ENCODE measurements around the gene PDE6B. TPM values are rescaled to one million over a fixed set of nuclear protein-coding genes. Genes with fewer than 3 reads are reported as not detected.

PDE6B gene
- total and polyA plus RNA-seq, 2 of the 13 experiments (the other 11 are each of a cell fraction or from before 2014, with no cell fraction given) = 0.38 to 0.40 TPM

DNA sequence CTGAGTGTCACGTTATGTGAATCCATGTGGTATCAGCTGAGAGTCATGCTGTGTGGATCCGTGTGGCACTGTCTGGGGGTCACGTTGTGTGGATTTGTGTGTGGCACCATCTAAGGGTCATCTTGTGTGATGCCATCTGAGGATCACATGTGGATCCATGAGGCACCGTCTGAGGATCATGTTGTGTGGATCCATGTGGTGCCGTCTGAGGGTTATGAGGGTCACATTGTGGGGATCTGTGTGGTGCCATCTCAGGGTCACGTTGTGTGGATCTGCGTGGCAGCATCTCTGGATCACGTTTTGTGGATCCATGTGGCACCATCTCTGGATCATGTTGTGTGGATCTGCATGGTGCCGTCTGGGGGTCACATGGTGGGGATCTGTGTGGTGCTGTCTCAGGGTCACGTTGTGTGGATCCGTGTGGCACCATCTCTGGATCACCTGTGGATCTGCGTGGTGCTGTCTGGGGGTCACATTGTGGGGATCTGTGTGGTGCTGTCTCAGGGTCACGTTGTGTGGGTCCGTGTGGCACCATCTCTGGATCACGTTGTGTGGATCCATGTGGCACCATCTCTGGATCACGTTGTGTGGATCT, 6.9 kb downstream of the PDE6B start (continued):
- no peak for TF ChIP-seq JDP2 (CRISPR knock-in tag; IDR thresholded peaks at IDR 0.05; ENCODE audit: borderline replicate concordance)
- TF ChIP-seq ZSCAN30 (CRISPR knock-in tag; IDR thresholded peaks at IDR 0.05) = no peak
- no peak for TF ChIP-seq AGO2 (optimal IDR thresholded peaks at IDR 0.05; ENCODE audit: low read depth, low read length)

DNA sequence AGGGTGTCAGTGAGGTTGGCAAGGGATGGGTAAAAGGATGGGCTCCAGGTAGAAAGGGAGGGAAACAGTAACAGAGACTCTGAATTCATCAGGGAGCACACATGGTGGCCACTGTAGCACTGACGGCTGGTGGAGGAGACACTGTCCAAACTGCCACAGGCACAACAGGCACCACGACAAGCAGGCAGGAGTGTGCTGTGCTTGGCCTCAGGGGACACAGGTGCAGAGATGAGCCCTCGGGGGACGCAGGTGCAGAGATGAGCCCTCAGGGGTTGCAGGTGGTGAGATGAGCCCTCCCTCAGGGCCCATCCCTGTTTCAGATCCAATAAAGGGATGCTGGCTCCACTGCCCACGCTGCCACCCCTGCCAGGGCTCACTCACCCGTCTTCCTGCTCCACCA, 7.6 kb downstream of the PDE6B start:
- ChIA-PET CTCF (ENCODE audit: low intra/inter-chr PET ratio, low total read pairs) (no interaction called here), POLR2A (no interaction called here)
- in situ Hi-C loops (cut with HindIII; ENCODE audit: extremely low pct_ligation_motif_present, low pct_unique_long_range_greater_than_20kb) = no loop called here
- no peak for DNase-seq (ENCODE audit: low spot score)
- peaks cover 15 to 66% of the 10 kb centered on the region in 2 experiments; a peak in 4 of 5 replicates for H3K27me3 ChIP-seq (ENCODE audit: control insufficient read depth in 1 of 2, insufficient read depth in 2 of 2, low read length in 2 of 2)
- H3K9me3 ChIP-seq (ENCODE audit: low read length) = no peaks in the 10 kb centered on the region
- H3K4me2 ChIP-seq (ENCODE audit: low read depth, low read length) = no peak overlapping the region
- no peak for TF ChIP-seq REPIN1 (CRISPR knock-in tag; IDR thresholded peaks at IDR 0.05; ENCODE audit: borderline replicate concordance, low read depth)
- TF ChIP-seq THAP11 (CRISPR knock-in tag; IDR thresholded peaks at IDR 0.05) = no peak
- TF ChIP-seq ELF1 (CRISPR knock-in tag; IDR thresholded peaks at IDR 0.05) = no peak
- TF ChIP-seq ZNF841 (CRISPR knock-in tag; IDR thresholded peaks at IDR 0.05; ENCODE audit: borderline replicate concordance) = no peak
- TF ChIP-seq SNRNP70 (IDR thresholded peaks at IDR 0.05; ENCODE audit: low read depth, low read length) = no peak
- no peak for TF ChIP-seq CEBPB (IDR thresholded peaks at IDR 0.05; ENCODE audit: borderline replicate concordance, low read depth, low read length)
- TF ChIP-seq ZBTB7B (CRISPR knock-in tag; IDR thresholded peaks at IDR 0.05) = no peak
- TF ChIP-seq ZNF44 (CRISPR knock-in tag; IDR thresholded peaks at IDR 0.05) = no peak
- no peak for TF ChIP-seq ZNF589 (CRISPR knock-in tag; conservative IDR thresholded peaks at IDR 0.05)
- no peak for TF ChIP-seq TMF1 (CRISPR knock-in tag; IDR thresholded peaks at IDR 0.05; ENCODE audit: low read depth)
- TF ChIP-seq, protein P1, sequence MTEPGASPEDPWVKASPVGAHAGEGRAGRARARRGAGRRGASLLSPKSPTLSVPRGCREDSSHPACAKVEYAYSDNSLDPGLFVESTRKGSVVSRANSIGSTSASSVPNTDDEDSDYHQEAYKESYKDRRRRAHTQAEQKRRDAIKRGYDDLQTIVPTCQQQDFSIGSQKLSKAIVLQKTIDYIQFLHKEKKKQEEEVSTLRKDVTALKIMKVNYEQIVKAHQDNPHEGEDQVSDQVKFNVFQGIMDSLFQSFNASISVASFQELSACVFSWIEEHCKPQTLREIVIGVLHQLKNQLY (CRISPR knock-in tag; IDR thresholded peaks at IDR 0.05) = no peak
- TF ChIP-seq ZNF354B (CRISPR knock-in tag; IDR thresholded peaks at IDR 0.05) = no peak
- TF ChIP-seq, protein P2, sequence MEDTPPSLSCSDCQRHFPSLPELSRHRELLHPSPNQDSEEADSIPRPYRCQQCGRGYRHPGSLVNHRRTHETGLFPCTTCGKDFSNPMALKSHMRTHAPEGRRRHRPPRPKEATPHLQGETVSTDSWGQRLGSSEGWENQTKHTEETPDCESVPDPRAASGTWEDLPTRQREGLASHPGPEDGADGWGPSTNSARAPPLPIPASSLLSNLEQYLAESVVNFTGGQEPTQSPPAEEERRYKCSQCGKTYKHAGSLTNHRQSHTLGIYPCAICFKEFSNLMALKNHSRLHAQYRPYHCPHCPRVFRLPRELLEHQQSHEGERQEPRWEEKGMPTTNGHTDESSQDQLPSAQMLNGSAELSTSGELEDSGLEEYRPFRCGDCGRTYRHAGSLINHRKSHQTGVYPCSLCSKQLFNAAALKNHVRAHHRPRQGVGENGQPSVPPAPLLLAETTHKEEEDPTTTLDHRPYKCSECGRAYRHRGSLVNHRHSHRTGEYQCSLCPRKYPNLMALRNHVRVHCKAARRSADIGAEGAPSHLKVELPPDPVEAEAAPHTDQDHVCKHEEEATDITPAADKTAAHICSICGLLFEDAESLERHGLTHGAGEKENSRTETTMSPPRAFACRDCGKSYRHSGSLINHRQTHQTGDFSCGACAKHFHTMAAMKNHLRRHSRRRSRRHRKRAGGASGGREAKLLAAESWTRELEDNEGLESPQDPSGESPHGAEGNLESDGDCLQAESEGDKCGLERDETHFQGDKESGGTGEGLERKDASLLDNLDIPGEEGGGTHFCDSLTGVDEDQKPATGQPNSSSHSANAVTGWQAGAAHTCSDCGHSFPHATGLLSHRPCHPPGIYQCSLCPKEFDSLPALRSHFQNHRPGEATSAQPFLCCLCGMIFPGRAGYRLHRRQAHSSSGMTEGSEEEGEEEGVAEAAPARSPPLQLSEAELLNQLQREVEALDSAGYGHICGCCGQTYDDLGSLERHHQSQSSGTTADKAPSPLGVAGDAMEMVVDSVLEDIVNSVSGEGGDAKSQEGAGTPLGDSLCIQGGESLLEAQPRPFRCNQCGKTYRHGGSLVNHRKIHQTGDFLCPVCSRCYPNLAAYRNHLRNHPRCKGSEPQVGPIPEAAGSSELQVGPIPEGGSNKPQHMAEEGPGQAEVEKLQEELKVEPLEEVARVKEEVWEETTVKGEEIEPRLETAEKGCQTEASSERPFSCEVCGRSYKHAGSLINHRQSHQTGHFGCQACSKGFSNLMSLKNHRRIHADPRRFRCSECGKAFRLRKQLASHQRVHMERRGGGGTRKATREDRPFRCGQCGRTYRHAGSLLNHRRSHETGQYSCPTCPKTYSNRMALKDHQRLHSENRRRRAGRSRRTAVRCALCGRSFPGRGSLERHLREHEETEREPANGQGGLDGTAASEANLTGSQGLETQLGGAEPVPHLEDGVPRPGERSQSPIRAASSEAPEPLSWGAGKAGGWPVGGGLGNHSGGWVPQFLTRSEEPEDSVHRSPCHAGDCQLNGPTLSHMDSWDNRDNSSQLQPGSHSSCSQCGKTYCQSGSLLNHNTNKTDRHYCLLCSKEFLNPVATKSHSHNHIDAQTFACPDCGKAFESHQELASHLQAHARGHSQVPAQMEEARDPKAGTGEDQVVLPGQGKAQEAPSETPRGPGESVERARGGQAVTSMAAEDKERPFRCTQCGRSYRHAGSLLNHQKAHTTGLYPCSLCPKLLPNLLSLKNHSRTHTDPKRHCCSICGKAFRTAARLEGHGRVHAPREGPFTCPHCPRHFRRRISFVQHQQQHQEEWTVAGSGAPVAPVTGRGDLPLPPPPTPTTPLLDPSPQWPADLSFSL (CRISPR knock-in tag; IDR thresholded peaks at IDR 0.05) = no peak
- no peak for TF ChIP-seq PITX1 (CRISPR knock-in tag; IDR thresholded peaks at IDR 0.05)
- no peak for TF ChIP-seq ZNF605 (CRISPR knock-in tag; IDR thresholded peaks at IDR 0.05)
- no peak overlapping the region for H2AFZ ChIP-seq (ENCODE audit: low read length)
- BruUV-seq (replicated peaks) = no TSS peak
- intact Hi-C loops (cut with micrococcal nuclease; ENCODE audit: unreplicated experiment) = no loop called here
- no peaks in the 10 kb centered on the region for H3K36me3 ChIP-seq (replicated peaks in 1 of 2; ENCODE audit: control insufficient read depth in 1 of 2, insufficient read depth in 2 of 2, low read length in 2 of 2)
- no peak overlapping the region for H3K9ac ChIP-seq (ENCODE audit: insufficient read depth, low read depth, low read length)
- no peak for FAIRE-seq
- no peak for ATAC-seq
- no peaks in the 10 kb centered on the region for H3K79me2 ChIP-seq (ENCODE audit: insufficient read depth, low read length)
- H3K4me3 ChIP-seq (replicated peaks in 1 of 3; ENCODE audit: insufficient read depth in 1 of 3, low read depth in 2 of 3, low read length in 3 of 3) = no peak overlapping the region
- H3K27ac ChIP-seq (ENCODE audit: extremely low read length, insufficient read depth, low read length) = no peak overlapping the region
- H4K20me1 ChIP-seq (ENCODE audit: insufficient read depth, low read length) = no peaks in the 10 kb centered on the region
- H3K4me1 ChIP-seq (ENCODE audit: insufficient read depth, low read length) = peaks cover 8% of the 10 kb centered on the region
- WGBS (ENCODE audit: low lambda C conversion rate) = 0% methylated on average over 2 of the region's 6 CpGs
